ENCODE results near the gene HES5.

The HES5 gene

DNA sequence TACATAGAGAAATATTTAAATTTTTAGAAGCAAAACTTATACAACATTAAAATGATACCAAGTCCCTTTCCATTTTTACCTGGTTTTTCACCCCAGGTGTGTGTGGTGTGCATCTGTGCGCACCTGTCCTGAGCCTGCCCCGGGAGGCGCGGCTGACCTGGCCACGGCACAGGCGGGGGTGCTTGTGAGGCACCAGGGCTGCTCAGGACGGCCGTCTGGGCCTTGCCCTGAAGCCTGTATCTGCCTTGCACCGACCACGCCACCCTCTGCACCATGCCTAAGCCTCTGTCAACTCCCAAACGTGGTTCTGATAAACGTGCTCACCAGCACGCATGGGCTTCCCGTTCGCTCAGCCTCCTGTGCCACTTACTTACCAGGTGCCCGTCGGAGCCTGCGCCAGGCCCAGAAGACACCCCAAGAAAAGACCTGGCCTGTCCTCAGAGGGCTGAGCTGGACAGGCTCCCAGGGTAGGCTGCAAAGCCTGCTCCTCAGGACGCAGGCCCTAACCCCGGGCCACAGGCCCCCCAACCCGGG is 24.5 kb downstream of the HES5 start:
- H3K27ac ChIP-seq: no peak overlapping the region
- DNase-seq (ENCODE audit: low spot score): no peak
- no peak overlapping the region for H3K4me3 ChIP-seq
- TF ChIP-seq, protein P1, sequence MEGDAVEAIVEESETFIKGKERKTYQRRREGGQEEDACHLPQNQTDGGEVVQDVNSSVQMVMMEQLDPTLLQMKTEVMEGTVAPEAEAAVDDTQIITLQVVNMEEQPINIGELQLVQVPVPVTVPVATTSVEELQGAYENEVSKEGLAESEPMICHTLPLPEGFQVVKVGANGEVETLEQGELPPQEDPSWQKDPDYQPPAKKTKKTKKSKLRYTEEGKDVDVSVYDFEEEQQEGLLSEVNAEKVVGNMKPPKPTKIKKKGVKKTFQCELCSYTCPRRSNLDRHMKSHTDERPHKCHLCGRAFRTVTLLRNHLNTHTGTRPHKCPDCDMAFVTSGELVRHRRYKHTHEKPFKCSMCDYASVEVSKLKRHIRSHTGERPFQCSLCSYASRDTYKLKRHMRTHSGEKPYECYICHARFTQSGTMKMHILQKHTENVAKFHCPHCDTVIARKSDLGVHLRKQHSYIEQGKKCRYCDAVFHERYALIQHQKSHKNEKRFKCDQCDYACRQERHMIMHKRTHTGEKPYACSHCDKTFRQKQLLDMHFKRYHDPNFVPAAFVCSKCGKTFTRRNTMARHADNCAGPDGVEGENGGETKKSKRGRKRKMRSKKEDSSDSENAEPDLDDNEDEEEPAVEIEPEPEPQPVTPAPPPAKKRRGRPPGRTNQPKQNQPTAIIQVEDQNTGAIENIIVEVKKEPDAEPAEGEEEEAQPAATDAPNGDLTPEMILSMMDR (IDR thresholded peaks at IDR 0.05): no peak

DNA sequence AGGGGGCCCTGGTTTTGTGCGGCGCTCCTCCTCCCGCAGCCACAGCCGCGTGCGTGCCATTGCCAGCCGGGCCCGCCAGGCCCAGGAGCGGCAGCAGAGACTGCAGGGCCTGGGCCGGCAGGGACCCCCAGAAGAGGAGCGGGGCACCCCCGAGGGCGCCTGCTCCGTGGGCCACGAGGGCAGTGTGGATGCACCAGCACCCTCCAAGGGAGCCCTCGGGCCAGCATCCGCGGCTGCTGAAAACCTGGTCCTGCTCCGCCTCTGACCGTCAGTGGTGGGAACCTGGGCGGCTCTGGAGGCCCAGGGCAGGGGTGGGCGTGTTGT is 25.2 kb downstream of the HES5 start:
- Histone ChIP-seq H3K4me3 (no peak overlapping the region), H3K27ac (no peak overlapping the region)
- DNase-seq (ENCODE audit: low spot score): no peak
- TF ChIP-seq, protein P1 (IDR thresholded peaks at IDR 0.05): no peak

DNA sequence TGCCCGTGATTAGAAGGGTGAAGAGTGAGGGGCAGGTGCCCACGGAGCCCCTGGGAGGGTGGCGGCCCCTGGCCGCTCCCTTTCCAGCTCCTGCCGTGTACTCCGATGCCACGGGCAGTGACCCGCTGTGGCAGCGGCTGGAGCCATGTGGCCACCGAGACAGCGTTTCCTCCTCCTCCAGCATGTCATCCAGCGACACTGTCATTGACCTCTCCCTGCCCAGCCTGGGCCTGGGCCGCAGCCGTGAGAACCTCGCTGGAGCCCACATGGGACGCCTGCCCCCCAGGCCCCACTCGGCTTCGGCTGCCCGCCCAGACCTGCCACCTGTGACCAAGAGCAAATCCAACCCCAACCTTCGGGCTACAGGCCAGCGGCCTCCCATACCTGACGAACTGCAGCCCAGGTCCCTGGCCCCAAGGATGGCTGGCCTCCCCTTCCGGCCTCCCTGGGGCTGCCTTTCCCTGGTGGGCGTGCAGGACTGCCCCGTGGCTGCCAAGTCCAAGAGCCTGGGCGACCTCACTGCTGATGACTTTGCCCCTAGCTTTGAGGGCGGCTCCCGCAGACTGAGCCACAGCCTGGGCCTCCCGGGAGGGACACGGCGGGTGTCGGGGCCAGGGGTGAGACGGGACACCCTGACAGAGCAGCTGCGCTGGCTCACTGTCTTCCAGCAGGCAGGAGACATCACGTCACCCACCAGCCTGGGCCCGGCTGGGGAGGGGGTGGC is 25.7 kb downstream of the HES5 start:
- TF ChIP-seq, protein P1 (IDR thresholded peaks at IDR 0.05): no peak
- Histone ChIP-seq H3K27ac (no peak overlapping the region), H3K4me3 (no peak overlapping the region)
- no peak for DNase-seq (ENCODE audit: low spot score)

DNA sequence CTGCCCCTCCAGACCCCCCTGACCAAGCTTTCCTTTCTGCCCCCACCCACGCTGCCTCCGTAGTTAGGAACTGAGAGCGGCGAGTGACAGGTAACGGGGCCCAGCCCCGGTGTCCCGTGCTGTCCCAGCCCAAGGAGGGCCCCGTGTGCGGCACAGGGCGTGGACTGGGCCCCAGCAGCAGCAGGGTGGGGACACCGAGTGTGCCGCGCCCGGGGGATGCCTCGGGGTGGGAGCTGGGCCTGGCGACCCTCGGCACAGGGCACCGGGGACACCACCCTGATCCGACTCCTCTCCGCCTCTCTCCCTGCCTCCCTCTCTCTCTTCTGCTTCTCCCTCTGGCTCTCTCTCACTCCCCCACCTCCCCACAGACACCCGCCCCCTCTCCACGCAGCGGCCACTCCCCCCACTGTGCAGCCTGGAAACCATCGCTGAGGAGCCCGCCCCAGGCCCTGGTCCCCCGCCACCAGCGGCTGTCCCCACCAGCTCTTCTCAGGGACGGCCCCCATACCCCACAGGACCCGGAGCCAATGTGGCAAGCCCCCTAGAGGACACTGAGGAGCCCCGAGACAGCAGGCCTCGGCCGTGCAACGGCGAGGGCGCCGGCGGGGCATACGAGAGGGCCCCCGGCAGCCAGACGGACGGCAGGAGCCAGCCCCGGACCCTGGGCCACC is 26.4 kb downstream of the HES5 start:
- TF ChIP-seq, protein P1 (IDR thresholded peaks at IDR 0.05): no peak
- H3K4me3 ChIP-seq: no peak overlapping the region
- DNase-seq (ENCODE audit: low spot score): no peak
- H3K27ac ChIP-seq: no peak overlapping the region

DNA sequence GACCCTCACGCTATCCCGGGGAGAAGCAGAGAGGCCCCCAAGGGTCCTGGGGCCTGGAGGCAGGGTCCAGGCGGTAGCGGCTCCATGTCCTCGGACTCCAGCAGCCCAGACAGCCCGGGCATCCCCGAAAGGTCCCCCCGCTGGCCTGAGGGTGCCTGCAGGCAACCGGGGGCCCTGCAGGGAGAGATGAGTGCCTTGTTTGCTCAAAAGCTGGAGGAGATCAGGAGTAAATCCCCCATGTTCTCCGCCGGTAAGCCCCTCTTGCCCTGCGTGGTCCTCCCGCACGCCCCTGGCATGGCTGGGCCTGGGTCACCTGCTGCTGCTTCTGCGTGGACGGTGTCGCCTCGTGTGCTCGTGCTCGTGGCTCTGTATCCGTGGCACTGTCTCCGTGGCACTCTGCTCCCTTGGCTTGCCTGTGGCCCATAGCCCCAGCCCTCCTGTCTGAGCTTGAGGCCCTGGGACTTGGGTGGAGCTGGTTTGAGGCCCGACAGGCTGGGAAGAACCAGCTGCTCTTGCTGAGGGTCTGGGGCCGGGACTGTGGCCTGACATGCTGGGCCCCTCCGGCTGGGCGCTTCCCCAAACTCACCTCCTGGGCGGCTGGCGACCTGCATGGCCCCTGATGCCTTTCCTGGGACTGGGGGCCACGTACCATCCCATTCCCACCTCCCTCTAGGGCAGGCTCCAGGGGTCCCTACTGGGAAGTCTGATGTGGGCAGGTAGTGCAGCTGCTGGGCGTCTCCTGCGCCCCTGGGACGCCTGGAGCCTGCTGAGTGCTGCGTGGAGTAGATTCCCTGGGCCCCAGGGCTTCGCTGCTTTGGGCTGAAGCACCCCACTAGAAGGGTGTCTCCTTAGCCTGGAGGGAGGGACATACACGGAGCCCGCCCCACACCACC is 27.2 kb downstream of the HES5 start:
- no peak overlapping the region for H3K4me3 ChIP-seq
- DNase-seq (ENCODE audit: low spot score): no peak
- no peak overlapping the region for H3K27ac ChIP-seq
- TF ChIP-seq, protein P1 (IDR thresholded peaks at IDR 0.05): no peak

DNA sequence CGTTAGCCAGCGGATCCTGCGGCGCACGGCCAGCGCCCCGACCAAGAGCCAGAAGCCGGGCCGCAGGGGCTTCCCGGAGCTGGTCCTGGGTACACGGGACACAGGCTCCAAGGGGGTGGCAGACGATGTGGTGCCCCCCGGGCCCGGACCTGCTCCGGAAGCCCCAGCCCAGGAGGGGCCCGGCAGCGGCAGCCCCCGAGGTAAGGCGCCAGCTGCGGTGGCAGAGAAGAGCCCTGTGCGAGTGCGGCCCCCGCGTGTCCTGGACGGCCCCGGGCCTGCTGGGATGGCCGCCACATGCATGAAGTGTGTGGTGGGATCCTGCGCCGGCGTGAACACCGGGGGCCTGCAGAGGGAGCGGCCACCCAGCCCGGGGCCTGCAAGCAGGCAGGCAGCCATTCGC is 27.9 kb downstream of the HES5 start:
- DNase-seq (ENCODE audit: low spot score): no peak
- TF ChIP-seq, protein P1 (IDR thresholded peaks at IDR 0.05): no peak
- Histone ChIP-seq H3K27ac (no peak overlapping the region), H3K4me3 (no peak overlapping the region)
